ENCODE data around the gene SERINC4. TPM values are rescaled to one million over a fixed set of nuclear protein-coding genes. Genes with fewer than 3 reads are reported as not detected.

SERINC4 gene
- total and polyA plus RNA-seq, 2 donors (not counting 3 experiments of a cell fraction or from before 2014, with no cell fraction given) = not detected

GRCh38 chr15:43779016-43779415, 21.0 kb downstream of the SERINC4 start:
- FAIRE-seq (no peak), DNase-seq (ENCODE audit: low read depth, low spot score) (no peak)
- Histone ChIP-seq H3K4me1 (ENCODE audit: control insufficient read depth, extremely low read depth, insufficient read depth, low read length) (peaks cover 3% of the 10 kb centered on the region), H3K79me2 (ENCODE audit: control insufficient read depth, insufficient read depth, low read length) (no peaks in the 10 kb centered on the region), H3K27ac (ENCODE audit: insufficient read depth, low read depth, low read length) (no peak overlapping the region), H3K9me3 (replicated peaks; ENCODE audit: control insufficient read depth, insufficient read depth, low read length) (no peaks in the 10 kb centered on the region), H3K9ac (replicated peaks; ENCODE audit: extremely low read depth, insufficient read depth, low read length) (no peak overlapping the region), H3K36me3 (ENCODE audit: control insufficient read depth in 2 of 2, extremely low read depth in 1 of 2, insufficient read depth in 2 of 2, low read length in 2 of 2) (no peaks in the 10 kb centered on the region), H3K27me3 (ENCODE audit: control insufficient read depth in 2 of 2, insufficient read depth in 2 of 2, low read length in 2 of 2) (no peaks in the 10 kb centered on the region), H3K4me3 (replicated peaks in 1 of 3; ENCODE audit: insufficient read depth in 1 of 3, low read depth in 1 of 3, low read length in 3 of 3) (no peak overlapping the region), H3K4me2 (ENCODE audit: insufficient read depth, low read length) (no peak overlapping the region), H2AFZ (ENCODE audit: low read depth, low read length) (no peak overlapping the region), H3K9me1 (replicated peaks; ENCODE audit: control insufficient read depth, extremely low read depth, insufficient read depth, low read length) (no peaks in the 10 kb centered on the region), H4K20me1 (replicated peaks; ENCODE audit: control insufficient read depth, extremely low read depth, insufficient read depth, low read length) (no peaks in the 10 kb centered on the region)
- BruUV-seq (replicated peaks) = no TSS peak
- dilution Hi-C loops (cut with MboI; ENCODE audit: extremely low pct_ligation_motif_present, low sequenced_read_pairs) (no loop called here), intact Hi-C loops (cut with micrococcal nuclease) (no loop called here)
- ChIA-PET CTCF (interaction anchor here (2.8 kb wide), 1 partner anchor 10 kb away, joined by 24 read pairs; no protein-coding TSS in a partner anchor), POLR2A (interaction anchor here (0.6 kb wide), 1 partner anchor 7 kb away, joined by 3 read pairs; no protein-coding TSS in a partner anchor)
- TF ChIP-seq CTCF (IDR thresholded peaks at IDR 0.05; ENCODE audit: extremely low read depth in 1 of 2, insufficient read depth in 1 of 2, low read depth in 1 of 2, low read length in 2 of 2) (no peak), MYC (IDR thresholded peaks at IDR 0.05; ENCODE audit: low read depth, low read length) (no peak), FOS (IDR thresholded peaks at IDR 0.05; ENCODE audit: borderline replicate concordance, insufficient read depth, low read length) (no peak), POLR2AphosphoS5 (IDR thresholded peaks at IDR 0.05; ENCODE audit: insufficient read depth, low read depth, low read length) (no peak), JUN (IDR thresholded peaks at IDR 0.05; ENCODE audit: borderline replicate concordance, insufficient read depth, insufficient read length, low read depth) (no peak)

Data from endothelial cell of umbilical vein (primary cell).